Lower lobe of right lung (tissue), 2 donors: ENCODE measurements around the gene ADGRG6. TPM values are rescaled to one million over a fixed set of nuclear protein-coding genes. Genes with fewer than 3 reads are reported as not detected.

Source experiments
- ATAC-seq, 2 donors: fragments of 200-7000 bp; cut with Tn5 transposase; one replicate each; pipeline ENCODE4 v1.9.1; 2020 to 2022; ENCODE audit warnings: mild to moderate bottlenecking in 2 of 2, moderate library complexity in 2 of 2
- DNase-seq: peaks from one replicate; pipeline ENCODE4 v3.0.0-alpha.2; 2020
- H3K27ac ChIP-seq: fragments of 200-600 bp; one replicate; pipeline ENCODE4 v1.8.0; 2022
- H3K27me3 ChIP-seq: fragments of 200-600 bp; one replicate; pipeline ENCODE4 v1.8.0; 2022; ENCODE audit warnings: low read depth
- H3K36me3 ChIP-seq: fragments of 200-600 bp; one replicate; pipeline ENCODE4 v1.8.0; 2022; ENCODE audit warnings: mild to moderate bottlenecking
- H3K4me1 ChIP-seq: fragments of 200-600 bp; one replicate; pipeline ENCODE4 v1.8.0; 2022
- H3K4me3 ChIP-seq: fragments of 200-600 bp; one replicate; pipeline ENCODE4 v1.8.0; 2022; ENCODE audit warnings: mild to moderate bottlenecking
- H3K9me3 ChIP-seq: fragments of 200-600 bp; one replicate; pipeline ENCODE4 v1.8.0; 2022
- intact Hi-C: fragments of 100-400 bp; cut with DNase I; formaldehyde crosslinking; loops from one replicate; pipeline ENCODE4 v1.11.0; 2022
- total RNA-seq: library from RNA; stranded (reverse); fragmentation: NEBNext Ultra II Directional; extraction: Animal tissue kit (Norgen Biotek cat#: 25700); gene quantifications from one replicate; pipeline ENCODE4 v1.2.1, GENCODE V29; 2021
- TF ChIP-seq, protein P1 (sequence below): fragments of 200-600 bp; IDR thresholded peaks from one replicate; pipeline ENCODE4 v1.8.0; 2022; ENCODE audit warnings: antibody characterized with exemption, mild to moderate bottlenecking
- donor health status: DM: no; HTN: yes; CAD: no; lungs with severe emphysema.

The ADGRG6 gene
- total RNA-seq, 1 donor from 2014 or later: 35.7 TPM

DNA sequence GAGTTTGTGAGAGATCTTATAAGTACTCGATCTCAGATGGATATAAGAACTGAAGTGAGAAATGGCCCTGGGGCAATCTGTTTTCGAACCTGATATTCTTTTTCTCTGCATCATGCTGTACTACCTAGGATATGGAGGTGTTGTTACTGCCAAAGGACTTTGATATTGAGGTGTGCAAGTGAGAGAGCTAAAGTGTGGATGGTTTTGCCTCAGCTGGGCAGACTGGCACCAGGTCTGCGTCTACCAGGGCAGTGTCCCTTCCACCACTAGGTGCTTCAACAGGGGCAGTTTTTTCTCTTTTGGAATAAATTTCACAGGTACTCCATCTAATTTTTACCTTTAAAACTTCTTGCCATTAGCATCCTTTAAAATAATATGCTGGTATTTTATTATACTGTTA is 35.0 kb downstream of the ADGRG6 start:
- DNase-seq (no peak), ATAC-seq (no peak)
- H3K27me3 ChIP-seq: no peaks in the 10 kb centered on the region
- TF ChIP-seq, protein P1, sequence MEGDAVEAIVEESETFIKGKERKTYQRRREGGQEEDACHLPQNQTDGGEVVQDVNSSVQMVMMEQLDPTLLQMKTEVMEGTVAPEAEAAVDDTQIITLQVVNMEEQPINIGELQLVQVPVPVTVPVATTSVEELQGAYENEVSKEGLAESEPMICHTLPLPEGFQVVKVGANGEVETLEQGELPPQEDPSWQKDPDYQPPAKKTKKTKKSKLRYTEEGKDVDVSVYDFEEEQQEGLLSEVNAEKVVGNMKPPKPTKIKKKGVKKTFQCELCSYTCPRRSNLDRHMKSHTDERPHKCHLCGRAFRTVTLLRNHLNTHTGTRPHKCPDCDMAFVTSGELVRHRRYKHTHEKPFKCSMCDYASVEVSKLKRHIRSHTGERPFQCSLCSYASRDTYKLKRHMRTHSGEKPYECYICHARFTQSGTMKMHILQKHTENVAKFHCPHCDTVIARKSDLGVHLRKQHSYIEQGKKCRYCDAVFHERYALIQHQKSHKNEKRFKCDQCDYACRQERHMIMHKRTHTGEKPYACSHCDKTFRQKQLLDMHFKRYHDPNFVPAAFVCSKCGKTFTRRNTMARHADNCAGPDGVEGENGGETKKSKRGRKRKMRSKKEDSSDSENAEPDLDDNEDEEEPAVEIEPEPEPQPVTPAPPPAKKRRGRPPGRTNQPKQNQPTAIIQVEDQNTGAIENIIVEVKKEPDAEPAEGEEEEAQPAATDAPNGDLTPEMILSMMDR: no peak
- no peaks in the 10 kb centered on the region for H3K36me3 ChIP-seq
- H3K4me3 ChIP-seq: no peak overlapping the region
- intact Hi-C loops: no loop called here
- no peak overlapping the region for H3K27ac ChIP-seq
- no peaks in the 10 kb centered on the region for H3K4me1 ChIP-seq
- H3K9me3 ChIP-seq: no peaks in the 10 kb centered on the region

DNA sequence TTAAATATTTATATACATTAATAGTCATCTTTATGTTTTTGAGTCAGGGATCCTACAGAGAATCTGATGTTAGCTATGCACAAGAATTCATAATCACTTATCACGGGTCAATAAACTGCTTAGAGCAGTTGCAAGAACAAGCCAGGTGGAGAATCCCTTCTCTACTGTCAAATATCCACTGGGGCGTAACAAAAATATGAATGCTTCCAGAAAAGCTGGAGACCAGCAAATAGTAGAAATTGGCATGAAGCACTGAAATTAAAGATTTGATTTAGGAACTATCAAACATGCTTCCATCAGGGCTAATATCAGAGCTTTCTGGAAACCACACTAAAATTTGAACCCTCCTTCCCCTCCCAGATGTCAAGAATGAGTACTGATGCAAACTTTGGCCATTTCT is 37.3 kb downstream of the ADGRG6 start:
- H3K36me3 ChIP-seq: no peaks in the 10 kb centered on the region
- no peaks in the 10 kb centered on the region for H3K9me3 ChIP-seq
- intact Hi-C loops: no loop called here
- H3K4me1 ChIP-seq: no peaks in the 10 kb centered on the region
- H3K4me3 ChIP-seq: no peak overlapping the region
- H3K27me3 ChIP-seq: no peaks in the 10 kb centered on the region
- DNase-seq (no peak), ATAC-seq (no peak)
- no peak overlapping the region for H3K27ac ChIP-seq
- TF ChIP-seq, protein P1: no peak

DNA sequence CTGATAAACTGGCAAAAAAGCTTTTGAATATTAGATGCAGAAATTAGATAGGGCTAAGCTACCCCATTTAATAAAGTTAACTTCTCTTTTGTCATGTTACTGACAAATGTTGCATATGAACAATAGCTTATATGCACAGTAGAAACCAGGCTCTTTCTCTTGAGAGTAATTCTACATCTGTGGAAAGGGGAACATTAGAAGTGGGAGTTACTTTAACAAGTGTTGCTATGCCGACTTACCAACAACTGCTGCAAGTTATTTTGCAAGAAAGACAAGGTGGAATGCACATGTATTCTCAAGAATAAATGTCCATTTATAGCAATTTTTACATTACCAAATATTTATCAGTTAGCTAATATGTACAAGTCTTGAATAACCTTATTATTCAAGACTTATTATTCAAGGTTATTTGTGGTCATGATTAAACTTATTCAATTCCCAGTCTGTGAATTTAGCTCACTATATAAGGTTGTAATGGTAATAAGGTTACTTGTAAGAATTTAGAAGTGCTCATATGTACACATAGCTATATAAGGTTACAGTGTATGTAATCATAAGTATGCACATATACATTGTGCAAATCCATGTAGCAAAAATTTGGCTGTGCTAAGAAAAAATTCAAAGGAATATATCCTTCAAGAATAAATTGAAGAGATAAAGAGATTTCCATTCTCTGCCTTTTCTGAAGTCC is 38.3 kb downstream of the ADGRG6 start:
- ATAC-seq (no peak), DNase-seq (no peak)
- Histone ChIP-seq H3K27me3 (no peaks in the 10 kb centered on the region), H3K4me1 (no peaks in the 10 kb centered on the region), H3K36me3 (no peaks in the 10 kb centered on the region), H3K9me3 (no peaks in the 10 kb centered on the region), H3K4me3 (no peak overlapping the region), H3K27ac (no peak overlapping the region)
- intact Hi-C loops: no loop called here
- TF ChIP-seq, protein P1: no peak

DNA sequence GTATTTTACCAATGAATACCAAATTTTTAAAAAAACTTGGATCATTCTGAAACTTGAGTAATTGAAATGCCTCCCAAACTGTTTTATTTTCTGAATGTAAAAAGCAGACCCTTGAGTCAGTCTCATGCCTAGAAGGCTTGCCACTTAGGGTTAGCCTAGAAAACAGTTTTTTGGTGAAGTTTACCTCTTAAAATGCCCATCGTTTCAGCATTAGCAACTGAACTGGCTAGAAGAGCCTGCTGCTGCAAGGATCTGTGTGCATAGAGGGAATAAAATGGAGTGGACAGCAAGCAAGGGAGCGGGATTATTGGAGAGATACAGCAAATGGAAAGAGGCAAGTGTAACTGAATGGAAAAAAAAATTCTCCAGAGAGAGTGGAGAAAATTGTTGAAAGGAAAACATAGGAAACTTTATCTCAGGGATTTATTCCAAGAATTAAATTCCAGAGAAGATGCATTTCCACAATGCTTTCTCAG is 40.1 kb downstream of the ADGRG6 start:
- intact Hi-C loops: no loop called here
- ATAC-seq: no peak
- DNase-seq: no peak

DNA sequence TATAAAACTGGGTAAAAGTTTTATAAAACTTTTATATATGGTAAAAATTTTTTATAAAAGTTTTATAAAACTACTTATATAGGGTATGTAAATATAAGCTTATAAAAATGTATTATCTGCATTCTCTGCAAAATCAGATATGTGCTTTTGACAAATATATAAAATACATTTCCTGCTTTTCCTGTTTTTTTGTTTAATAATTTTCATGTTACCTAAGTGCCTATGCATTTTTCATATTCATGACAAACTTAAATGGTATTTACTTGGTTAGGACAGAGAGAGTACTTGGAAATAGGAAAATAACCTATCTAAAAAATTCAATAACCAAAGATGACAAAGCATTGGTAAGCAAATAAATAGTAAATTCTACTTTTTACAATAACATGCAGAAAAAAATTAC is 41.2 kb downstream of the ADGRG6 start:
- no peak overlapping the region for H3K4me3 ChIP-seq
- DNase-seq (no peak), ATAC-seq (no peak)
- no peaks in the 10 kb centered on the region for H3K9me3 ChIP-seq
- H3K4me1 ChIP-seq: no peaks in the 10 kb centered on the region
- H3K36me3 ChIP-seq: no peaks in the 10 kb centered on the region
- intact Hi-C loops: no loop called here
- H3K27me3 ChIP-seq: no peaks in the 10 kb centered on the region
- TF ChIP-seq, protein P1: no peak
- no peak overlapping the region for H3K27ac ChIP-seq

More for the DNA sequence above, 40.1 kb downstream of the ADGRG6 start:
- TF ChIP-seq, protein P1: no peak
- no peaks in the 10 kb centered on the region for H3K36me3 ChIP-seq
- no peaks in the 10 kb centered on the region for H3K9me3 ChIP-seq
- H3K27me3 ChIP-seq: no peaks in the 10 kb centered on the region
- no peak overlapping the region for H3K27ac ChIP-seq
- H3K4me3 ChIP-seq: no peak overlapping the region
- H3K4me1 ChIP-seq: no peaks in the 10 kb centered on the region
